Skeletal muscle cell (primary cell): ENCODE results near the gene TMEM18.

Experiments
- DNase-seq: peaks from one replicate; pipeline ENCODE4 v3.0.0-alpha.2; 2010; ENCODE audit warnings: low read depth
- H3K4me3 ChIP-seq: 2 replicates; pipeline ENCODE4 v1.5.1; 2011; ENCODE audit warnings: low read depth, mild to moderate bottlenecking, control low read depth, low read length, moderate library complexity

The TMEM18 gene

GRCh38 chr2:675051-675450, 2.2 kb downstream of the TMEM18 start:
- DNase-seq = no peak
- H3K4me3 ChIP-seq = no peak overlapping the region

GRCh38 chr2:674321-674985, 2.8 kb downstream of the TMEM18 start:
- DNase-seq = no peak
- no peak overlapping the region for H3K4me3 ChIP-seq

GRCh38 chr2:673615-674320, 3.4 kb downstream of the TMEM18 start:
- H3K4me3 ChIP-seq = no peak overlapping the region
- DNase-seq = no peak

- DNase-seq = no peak
- no peak overlapping the region for H3K4me3 ChIP-seq
These were observed 4.2 kb downstream of the TMEM18 start for GRCh38 chr2:673016-673415.

- no peak for DNase-seq
- no peak overlapping the region for H3K4me3 ChIP-seq
These were observed 4.7 kb downstream of the TMEM18 start for GRCh38 chr2:672606-672905.

- no peak for DNase-seq
- H3K4me3 ChIP-seq = no peak overlapping the region
These were observed 5.2 kb downstream of the TMEM18 start for GRCh38 chr2:671787-672605.

GRCh38 chr2:671072-671471, 6.1 kb downstream of the TMEM18 start:
- DNase-seq = no peak
- no peak overlapping the region for H3K4me3 ChIP-seq

- no peak overlapping the region for H3K4me3 ChIP-seq
- no peak for DNase-seq
These were observed 6.6 kb downstream of the TMEM18 start for GRCh38 chr2:670637-671036.

- no peak for DNase-seq
- H3K4me3 ChIP-seq = no peak overlapping the region
These were observed 7.9 kb downstream of the TMEM18 start for GRCh38 chr2:669323-669722.

GRCh38 chr2:668000-668398, 9.2 kb downstream of the TMEM18 start:
- no peak overlapping the region for H3K4me3 ChIP-seq
- no peak for DNase-seq

- peak; percentile 30 for DNase-seq
These were observed 9.7 kb downstream of the TMEM18 start for GRCh38 chr2:667332-667999.

GRCh38 chr2:666441-666840, 10.8 kb downstream of the TMEM18 start:
- H3K4me3 ChIP-seq = no peak overlapping the region
- no peak for DNase-seq

More at GRCh38 chr2:667332-667999, 9.7 kb downstream of the TMEM18 start:
- no peak overlapping the region for H3K4me3 ChIP-seq

GRCh38 chr2:665340-666073, 11.7 kb downstream of the TMEM18 start:
- DNase-seq = no peak
- H3K4me3 ChIP-seq = no peak overlapping the region

- no peak for DNase-seq
- H3K4me3 ChIP-seq = no peak overlapping the region
These were observed 13.1 kb downstream of the TMEM18 start for GRCh38 chr2:664063-664462.

- DNase-seq = no peak
- H3K4me3 ChIP-seq = no peak overlapping the region
These were observed 14.0 kb downstream of the TMEM18 start for GRCh38 chr2:663221-663620.

GRCh38 chr2:661360-661635, 15.9 kb downstream of the TMEM18 start:
- H3K4me3 ChIP-seq = no peak overlapping the region
- DNase-seq = no peak

- H3K4me3 ChIP-seq = no peak overlapping the region
- DNase-seq = no peak
These were observed 16.4 kb downstream of the TMEM18 start for GRCh38 chr2:660586-661359.

- no peak overlapping the region for H3K4me3 ChIP-seq
- DNase-seq = no peak
These were observed 17.2 kb downstream of the TMEM18 start for GRCh38 chr2:660029-660428.

GRCh38 chr2:658426-658825, 18.8 kb downstream of the TMEM18 start:
- no peak for DNase-seq
- no peak overlapping the region for H3K4me3 ChIP-seq
